PC-9 (cell line): ENCODE measurements around the gene SMDT1. TPM values are rescaled to one million over a fixed set of nuclear protein-coding genes. Genes with fewer than 3 reads are reported as not detected.
A peak's percentile ranks its signal among the peaks of the same experiment; 100 is the strongest.
"Not testable (repeated sequence)": the region's sequence is repeated elsewhere in the genome, so short reads cannot be mapped to it uniquely, and the experiment has no call there.

Experiments used
- BruUV-seq: library from RNA; stranded (reverse); fragments of 400-500 nt; replicated peaks from 2 replicates; lab custom pipeline; 2021; lab: Mats Ljungman, UMichigan
- CTCF ChIA-PET: fragments of 300-600 bp; sonication (Branson Sonifier 250); formaldehyde crosslinking; loops from one replicate; lab custom pipeline; 2022; ENCODE audit warnings: antibody characterized with exemption; lab: Charles Lee
- POLR2A ChIA-PET: fragments of 300-600 bp; sonication (Branson Sonifier 250); formaldehyde crosslinking; loops from one replicate; lab custom pipeline; 2022; ENCODE audit warnings: antibody characterized with exemption; ENCODE audit not compliant: unreplicated experiment; lab: Charles Lee
- DNase-seq, 2 experiments: peaks; one replicate each; pipeline versions ENCODE4 v3.0.0 to v3.0.0-alpha.2; 2015 to 2022; ENCODE audit warnings: mixed read lengths in 1 of 2
- H2AFZ ChIP-seq: fragments of 200-600 bp; sonication (generic); 2 replicates; pipeline ENCODE4 v1.8.1; 2017; ENCODE audit warnings: antibody characterized with exemption
- H3F3A ChIP-seq: fragments of 200-600 bp; sonication (generic); 2 replicates; pipeline ENCODE4 v1.8.1; 2017; ENCODE audit warnings: antibody characterized with exemption, mild to moderate bottlenecking, low read depth; ENCODE audit not compliant: insufficient read depth
- H3K27ac ChIP-seq: fragments of 200-600 bp; sonication (generic); 2 replicates; pipeline ENCODE4 v1.6.1; 2016; ENCODE audit warnings: mixed run types
- H3K27me3 ChIP-seq: fragments of 200-600 bp; sonication (generic); 2 replicates; pipeline ENCODE4 v1.6.1; 2016; ENCODE audit warnings: low read depth, mixed run types; ENCODE audit not compliant: insufficient read depth
- H3K36me3 ChIP-seq: fragments of 200-600 bp; sonication (generic); 2 replicates; pipeline ENCODE4 v1.6.1; 2016; ENCODE audit warnings: low read depth, mixed run types
- H3K4me1 ChIP-seq: fragments of 200-600 bp; sonication (generic); replicated peaks from 2 replicates; pipeline ENCODE4 v1.6.1; 2016; ENCODE audit warnings: mixed run types; ENCODE audit not compliant: insufficient read depth
- H3K4me2 ChIP-seq: fragments of 200-600 bp; sonication (generic); 2 replicates; pipeline ENCODE4 v1.6.1; 2017; ENCODE audit warnings: mixed run types
- H3K4me3 ChIP-seq: fragments of 200-600 bp; sonication (generic); 2 replicates; pipeline ENCODE4 v1.6.1; 2016; ENCODE audit warnings: mixed run types
- H3K79me2 ChIP-seq: fragments of 200-600 bp; sonication (generic); 2 replicates; pipeline ENCODE4 v1.6.1; 2017; ENCODE audit warnings: low read depth, mixed run types
- H3K9me2 ChIP-seq: fragments of 200-600 bp; sonication (generic); 2 replicates; pipeline ENCODE4 v1.8.1; 2017; ENCODE audit warnings: mild to moderate bottlenecking; ENCODE audit not compliant: insufficient read depth
- H3K9me3 ChIP-seq: fragments of 200-600 bp; sonication (generic); 2 replicates; pipeline ENCODE4 v1.8.1; 2016; ENCODE audit warnings: low read depth; ENCODE audit not compliant: insufficient read depth
- H4K20me1 ChIP-seq: fragments of 200-600 bp; sonication (generic); 2 replicates; pipeline ENCODE4 v1.8.1; 2017; ENCODE audit not compliant: insufficient read depth
- CTCF ChIP-seq: fragments of 200-600 bp; sonication (generic); conservative IDR thresholded peaks from 2 replicates; pipeline ENCODE4 v1.6.1; 2017; ENCODE audit warnings: mixed run types, antibody characterized with exemption, mild to moderate bottlenecking, moderate library complexity
- EZH2 ChIP-seq: fragments of 200-600 bp; sonication (generic); IDR thresholded peaks from 2 replicates; pipeline ENCODE4 v1.8.0; 2017; ENCODE audit warnings: antibody characterized with exemption, low read depth
- intact Hi-C: fragments of 100-400 bp; cut with micrococcal nuclease; formaldehyde crosslinking; loops from one replicate; pipeline ENCODE4 v1.10.0; 2022; ENCODE audit not compliant: unreplicated experiment
- total RNA-seq: library from RNA; stranded (reverse); gene quantifications from 2 replicates; pipeline ENCODE4 v1.2.3, GENCODE V29; 2021

SMDT1 gene
- total RNA-seq, 1 experiment from 2014 or later: 55.3 TPM

- intact Hi-C loops: no loop called here
- Histone ChIP-seq H3K9me2 (no peaks in the 10 kb centered on the region), H3K27ac (no peak overlapping the region), H3K4me1 (no peaks in the 10 kb centered on the region), H4K20me1 (no peaks in the 10 kb centered on the region), H3K9me3 (peaks cover 19% of the 10 kb centered on the region), H3K79me2 (no peaks in the 10 kb centered on the region), H3K27me3 (peaks cover 4% of the 10 kb centered on the region; the same call in 1 of the 2 replicates), H3K4me2 (no peak overlapping the region), H3K36me3 (no peaks in the 10 kb centered on the region), H3F3A (no peaks in the 10 kb centered on the region), H2AFZ (no peak overlapping the region), H3K4me3 (no peak overlapping the region)
- no TSS peak for BruUV-seq
- ChIA-PET POLR2A (no interaction called here), CTCF (interaction anchor here (1.5 kb wide), 1 partner anchor 21 kb away, joined by 12 read pairs; the partner anchor contains the start of gene NDUFA6)
- DNase-seq: no peak
- no peak for TF ChIP-seq CTCF
- TF ChIP-seq EZH2: no peak
These were observed 32.3 kb downstream of the SMDT1 start for GRCh38 chr22:42111798-42112197.

- H3K4me1 ChIP-seq, H2AFZ ChIP-seq, intact Hi-C loops, H3K4me2 ChIP-seq, H3K79me2 ChIP-seq, H3K27me3 ChIP-seq, H3K4me3 ChIP-seq, H3K9me2 ChIP-seq, BruUV-seq, H3K36me3 ChIP-seq, H4K20me1 ChIP-seq, H3F3A ChIP-seq, DNase-seq, H3K27ac ChIP-seq: not testable (repeated sequence)
- ChIA-PET CTCF (interaction anchor here (0.6 to 1.5 kb wide), 3 partner anchors 15 to 43 kb away, joined by 4 to 12 read pairs (median 5); partner anchors contain the start of gene NDUFA6), POLR2A (interaction anchor here (0.7 kb wide), 1 partner anchor 14 kb away, joined by 8 read pairs; no protein-coding TSS in a partner anchor)
- TF ChIP-seq CTCF: peak; percentile 50
- peaks cover 19% of the 10 kb centered on the region for H3K9me3 ChIP-seq
These were observed 33.3 kb downstream of the SMDT1 start for GRCh38 chr22:42112793-42113192.

- peaks cover 19% of the 10 kb centered on the region for H3K9me3 ChIP-seq
- BruUV-seq: no TSS peak
- H3K4me2 ChIP-seq: no peak overlapping the region
- ChIA-PET CTCF (no interaction called here), POLR2A (no interaction called here)
- H2AFZ ChIP-seq: no peak overlapping the region
- H3K27ac ChIP-seq: no peak overlapping the region
- no peaks in the 10 kb centered on the region for H3F3A ChIP-seq
- H3K4me1 ChIP-seq: no peaks in the 10 kb centered on the region
- H4K20me1 ChIP-seq: no peaks in the 10 kb centered on the region
- no peak overlapping the region for H3K4me3 ChIP-seq
- H3K79me2 ChIP-seq: no peaks in the 10 kb centered on the region
- H3K36me3 ChIP-seq: no peaks in the 10 kb centered on the region
- TF ChIP-seq CTCF: peak; percentile 57
- no peak for TF ChIP-seq EZH2
- DNase-seq: no peak
- H3K9me2 ChIP-seq: no peaks in the 10 kb centered on the region
- H3K27me3 ChIP-seq: no peaks in the 10 kb centered on the region; the same call in 1 of the 2 replicates
- intact Hi-C loops: no loop called here
These were observed 35.2 kb downstream of the SMDT1 start for GRCh38 chr22:42114721-42115120.

- H2AFZ ChIP-seq, H3K9me2 ChIP-seq, BruUV-seq, H3K4me1 ChIP-seq, intact Hi-C loops, H3K36me3 ChIP-seq, H3K79me2 ChIP-seq, H4K20me1 ChIP-seq, H3K27ac ChIP-seq, H3K4me2 ChIP-seq, CTCF ChIA-PET, POLR2A ChIA-PET, H3F3A ChIP-seq, H3K27me3 ChIP-seq, H3K4me3 ChIP-seq, DNase-seq: not testable (repeated sequence)
- peaks cover 19% of the 10 kb centered on the region for H3K9me3 ChIP-seq
These were observed 35.9 kb downstream of the SMDT1 start for GRCh38 chr22:42115420-42115830.
